LoVo (cell line): ENCODE data around the gene WWC2.

Experiments used
- DNase-seq: peaks from one replicate; pipeline ENCODE4 v3.0.0-alpha.2; 2016; ENCODE audit warnings: low spot score

WWC2 gene

DNA sequence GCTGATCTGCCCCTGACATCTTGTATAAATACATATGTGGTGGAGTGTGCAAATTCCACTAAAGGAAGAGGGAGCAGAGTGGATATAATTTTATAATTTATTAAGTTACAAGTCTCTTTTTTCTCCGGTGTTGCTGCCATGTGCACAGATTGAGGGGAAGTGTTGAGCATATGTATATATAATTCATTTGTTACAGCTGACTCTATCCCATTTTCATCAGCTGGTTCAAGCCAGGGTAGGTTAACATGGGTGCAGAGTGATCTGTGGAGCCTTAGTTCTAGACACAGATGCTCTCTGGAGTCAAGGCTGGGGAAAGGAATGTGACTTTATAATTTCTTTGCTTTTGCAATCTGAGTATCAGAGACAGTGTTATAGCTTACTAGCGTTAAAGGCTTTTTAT is 103.5 kb downstream of the WWC2 start:
- DNase-seq, result no peak

DNA sequence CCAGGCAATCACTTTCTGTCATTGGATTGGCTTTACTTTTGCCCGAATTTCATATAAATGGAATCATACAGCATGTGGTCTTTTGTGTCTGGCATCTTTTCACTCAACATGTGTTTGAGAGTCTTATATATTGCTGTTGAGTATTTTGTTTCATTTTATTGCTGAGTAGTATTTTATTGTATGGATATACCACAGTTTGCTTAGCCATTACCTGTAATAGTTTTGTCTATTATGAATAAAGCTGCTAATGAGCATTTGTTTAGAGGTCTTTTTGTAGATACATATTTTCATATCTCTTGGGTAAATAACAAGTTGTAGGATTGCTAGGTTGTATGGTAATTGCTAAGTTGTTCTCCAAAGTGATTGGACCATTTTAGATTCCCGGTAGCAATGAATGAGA is 105.7 kb downstream of the WWC2 start:
- DNase-seq, result no peak

DNA sequence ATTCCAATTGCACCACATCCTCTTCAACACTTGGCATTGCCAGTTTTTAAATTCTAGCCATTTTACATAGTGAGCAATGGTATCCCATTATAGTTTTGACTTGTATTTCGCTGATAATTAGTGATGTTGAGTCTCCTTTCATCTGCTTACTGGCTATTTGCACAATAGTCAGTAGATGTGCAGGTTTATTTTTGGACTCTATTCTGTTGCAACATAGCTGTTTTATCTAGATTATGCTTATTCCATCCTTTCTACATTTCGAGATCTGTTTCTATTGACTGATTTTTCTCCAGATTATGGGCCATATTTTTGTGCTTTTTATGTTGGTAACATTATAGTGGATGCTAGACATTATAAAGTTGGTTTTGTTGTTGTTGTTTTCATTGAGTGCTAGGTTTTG is 106.1 kb downstream of the WWC2 start:
- no peak for DNase-seq

DNA sequence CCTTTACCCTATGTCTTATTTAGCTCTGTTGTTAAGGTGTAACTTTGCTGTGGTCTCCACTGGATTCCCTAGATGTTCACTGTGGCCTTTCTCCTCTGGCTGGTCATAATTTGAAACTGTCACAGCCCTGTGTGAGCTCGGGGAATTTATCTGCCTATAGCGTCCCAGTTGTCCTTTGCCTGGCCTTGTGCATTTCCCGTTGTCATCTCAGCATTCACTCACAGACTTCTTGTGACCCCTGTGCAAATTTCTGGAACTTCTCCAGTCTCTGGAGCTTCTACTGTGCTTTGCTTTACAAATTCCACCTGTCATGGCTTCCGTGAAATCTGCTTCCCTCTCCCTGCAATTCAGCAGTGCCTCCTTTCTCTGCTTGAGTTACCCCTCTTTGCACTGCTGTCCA is 106.7 kb downstream of the WWC2 start:
- no peak for DNase-seq

DNA sequence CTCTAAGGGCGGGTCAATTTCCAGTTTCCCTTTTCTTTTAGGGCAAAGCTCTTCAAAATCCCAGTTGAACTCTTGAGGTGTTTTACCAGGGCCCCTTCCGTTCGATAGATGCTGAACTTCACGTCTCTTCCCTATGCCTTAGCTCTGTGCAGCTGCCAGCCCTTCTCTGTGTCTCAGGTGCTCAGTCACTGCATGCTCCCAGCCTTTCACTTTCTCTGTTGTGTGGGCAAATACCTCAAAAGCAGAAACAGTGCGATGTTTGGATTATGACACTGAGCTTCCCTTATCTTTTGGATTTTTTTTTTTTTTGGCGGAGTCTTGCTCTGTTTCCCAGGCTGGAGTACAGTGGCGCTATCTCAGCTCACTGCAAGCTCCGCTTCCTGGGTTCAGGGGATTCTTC is 112.5 kb downstream of the WWC2 start:
- no peak for DNase-seq

DNA sequence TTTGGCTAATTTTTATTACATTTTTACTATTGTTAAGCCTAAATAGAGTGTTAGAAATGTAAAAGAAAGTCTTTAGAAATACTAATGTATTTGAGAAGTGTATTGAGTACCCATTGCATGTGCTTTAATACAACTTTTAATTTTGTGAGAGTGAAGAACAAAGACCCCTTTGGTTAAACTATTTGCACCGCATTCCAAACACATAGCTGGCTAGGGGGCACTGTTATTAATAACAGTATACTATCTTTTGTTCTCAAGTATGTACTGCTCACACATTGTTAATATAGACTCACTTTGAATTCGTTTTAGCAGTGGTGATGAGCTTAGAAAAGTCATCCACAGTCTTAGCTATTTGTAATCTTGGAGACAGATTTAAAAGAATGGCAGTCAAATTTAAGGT is 114.9 kb downstream of the WWC2 start:
- DNase-seq, result no peak

DNA sequence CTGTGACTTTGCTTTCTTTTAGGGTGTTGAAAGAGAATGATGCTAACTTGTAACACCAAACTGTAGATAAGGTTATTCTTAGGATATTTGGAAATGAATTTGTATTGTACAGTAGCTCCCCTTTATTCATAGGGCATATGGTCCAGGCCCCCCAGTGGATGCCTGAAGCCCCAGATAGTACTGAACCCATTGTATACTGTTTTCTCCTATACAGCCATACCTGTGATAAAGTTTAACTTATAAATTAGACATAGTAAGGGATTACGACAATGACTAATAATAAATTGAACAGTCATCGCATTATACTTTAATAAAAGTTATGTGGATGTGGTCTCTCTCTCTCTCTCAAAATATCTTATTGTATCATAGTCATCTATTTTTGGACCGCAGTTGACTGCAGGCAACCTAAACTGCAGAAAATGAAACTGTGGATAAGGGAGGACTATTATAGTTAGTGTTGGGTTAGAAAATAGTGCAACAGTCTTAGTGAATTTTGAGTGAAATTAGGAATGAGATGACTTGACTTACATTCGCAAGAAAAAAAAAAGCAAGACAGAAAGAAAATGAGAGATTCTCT is 115.9 kb downstream of the WWC2 start:
- DNase-seq, result no peak

DNA sequence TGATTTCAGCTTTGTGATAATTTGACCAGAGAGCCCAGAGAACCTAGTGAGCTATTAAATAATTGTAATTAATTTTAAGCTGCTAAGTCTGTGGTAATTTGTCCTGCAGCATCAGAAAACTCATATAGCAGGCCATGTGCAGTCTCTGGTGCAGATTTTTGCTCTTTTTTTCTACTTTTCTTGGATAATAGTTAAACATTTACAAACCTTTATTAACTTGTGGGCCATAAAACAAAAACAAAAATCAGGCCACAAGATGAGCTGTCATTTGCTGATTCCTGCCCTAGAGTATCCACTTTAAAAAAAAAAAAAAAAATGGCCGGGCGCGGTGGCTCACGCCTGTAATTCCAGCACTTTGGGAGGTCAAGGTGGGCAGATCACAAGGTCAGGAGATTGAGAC is 121.2 kb downstream of the WWC2 start:
- no peak for DNase-seq

DNA sequence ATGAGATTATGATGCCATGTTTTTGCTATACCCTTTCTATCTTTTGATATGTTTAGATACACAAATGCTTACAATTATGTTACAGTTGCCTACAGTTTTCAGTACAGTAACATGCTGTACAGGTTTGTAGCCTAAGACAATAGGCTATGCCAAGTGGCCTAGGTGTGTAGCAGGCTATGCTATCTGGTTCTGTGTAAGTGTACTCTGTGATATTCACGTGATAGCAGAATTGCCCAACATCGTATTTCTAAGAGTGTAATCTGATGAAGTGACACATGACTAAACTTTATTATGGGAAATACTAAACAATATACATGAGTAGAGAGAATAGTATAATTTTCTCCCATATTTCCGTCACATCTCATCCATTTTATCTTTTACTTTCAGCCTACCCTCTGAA is 124.0 kb downstream of the WWC2 start:
- DNase-seq, result no peak

DNA sequence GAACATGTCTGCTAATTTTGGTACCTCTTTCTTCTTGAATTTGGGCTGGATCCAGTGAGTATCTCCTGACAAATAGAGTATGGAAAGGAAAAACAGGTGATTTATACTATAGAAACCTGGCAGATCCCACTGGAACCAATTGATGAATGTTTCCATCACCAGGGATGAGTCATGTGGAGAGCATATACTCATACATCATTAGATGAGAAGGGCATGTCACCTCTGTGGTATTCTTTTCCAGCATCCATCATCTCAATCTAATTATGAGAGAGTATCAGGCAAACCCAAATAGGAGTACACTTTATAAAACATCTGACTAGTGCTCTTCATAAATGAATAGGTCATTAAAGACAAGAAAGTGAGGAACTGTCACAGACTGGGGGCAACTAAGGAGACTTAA is 130.3 kb downstream of the WWC2 start:
- no peak for DNase-seq

DNA sequence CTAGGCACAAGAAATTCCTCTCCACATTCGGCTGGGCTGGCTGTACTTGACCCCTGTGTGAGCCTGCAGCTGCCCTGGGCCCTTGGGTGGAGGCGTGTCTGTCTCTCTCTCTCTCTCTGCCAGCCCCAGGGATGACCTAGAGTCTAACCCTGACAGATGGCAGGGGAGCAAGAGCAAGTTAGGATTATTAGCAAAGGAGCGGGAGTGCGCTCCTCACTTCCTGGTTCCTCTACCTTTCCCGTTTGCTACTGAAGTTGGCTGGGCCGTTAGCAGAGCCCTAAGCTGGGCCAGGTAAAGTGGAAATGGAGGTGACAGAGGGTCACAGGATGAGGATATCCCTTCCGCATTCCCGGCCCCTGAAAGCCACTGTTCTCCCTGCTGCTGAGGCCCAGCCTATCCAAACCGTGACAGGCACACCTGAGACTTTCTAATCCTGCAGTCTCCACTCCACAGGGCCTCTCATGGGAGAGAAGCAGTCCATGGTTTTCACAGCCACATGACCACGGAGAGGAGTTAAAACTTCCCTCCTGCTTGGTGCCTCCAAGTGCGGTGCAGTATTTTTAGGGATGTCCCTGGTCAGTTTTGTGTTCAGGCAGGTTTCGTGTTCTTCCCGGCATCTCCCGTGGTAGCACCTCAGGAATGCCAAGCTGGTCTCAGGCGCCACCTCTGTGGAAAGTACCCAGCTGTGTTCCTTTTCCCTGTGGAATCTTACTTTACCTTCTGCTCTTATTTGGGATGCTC is 141.7 kb downstream of the WWC2 start:
- DNase-seq, result no peak

DNA sequence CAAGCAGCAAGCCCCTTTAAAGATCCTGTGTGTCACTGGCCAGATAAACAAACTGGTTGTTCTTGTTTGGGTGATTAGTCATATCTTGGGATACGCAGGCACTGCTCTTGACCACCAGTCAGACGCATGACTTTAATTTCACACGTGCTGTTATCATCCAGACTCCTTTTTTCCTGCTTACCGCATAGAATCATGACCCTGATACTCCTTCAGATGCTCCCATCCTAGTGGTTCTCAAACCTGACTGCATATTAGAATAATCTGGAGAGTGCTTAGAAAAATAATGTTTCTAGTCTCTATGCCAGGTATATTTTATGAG is 142.2 kb downstream of the WWC2 start:
- no peak for DNase-seq

DNA sequence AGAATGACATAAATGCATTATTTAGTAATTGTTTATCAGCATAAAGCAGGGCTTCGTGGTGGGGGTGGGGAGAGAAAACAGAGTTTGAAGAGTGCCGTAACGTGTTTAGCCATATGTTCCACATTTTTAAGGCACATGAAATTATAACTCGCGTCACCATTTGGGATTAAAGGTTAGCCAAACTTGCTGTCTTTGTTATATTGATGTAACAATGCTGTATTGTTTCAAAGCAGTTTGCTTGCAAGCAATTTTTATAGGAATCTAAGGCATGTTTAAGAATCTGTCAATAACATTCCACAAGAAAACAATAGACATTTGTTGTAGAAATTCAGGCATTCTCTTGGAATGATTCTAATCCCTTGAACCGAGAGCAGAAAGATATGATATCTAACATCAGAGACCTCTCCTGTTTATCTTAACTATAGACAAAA is 142.7 kb downstream of the WWC2 start:
- no peak for DNase-seq

DNA sequence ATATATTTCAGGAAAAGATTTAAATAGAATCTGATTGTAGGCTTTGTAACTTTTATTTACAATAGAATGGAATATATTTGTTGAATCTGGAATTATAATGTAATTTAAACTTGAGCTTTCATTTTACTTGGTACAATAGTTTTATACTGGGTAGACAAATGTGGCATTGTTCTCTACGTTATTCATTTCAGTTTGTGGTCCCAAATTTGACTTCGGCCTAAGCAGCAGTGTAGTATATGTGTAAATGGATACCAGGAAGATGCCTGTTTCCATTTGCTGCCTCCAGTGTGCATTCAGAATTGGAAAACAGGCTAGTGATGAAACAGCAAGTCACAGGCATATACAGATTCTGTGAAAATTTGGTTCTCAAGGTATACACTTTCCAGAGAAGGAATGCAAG is 143.2 kb downstream of the WWC2 start:
- no peak for DNase-seq

DNA sequence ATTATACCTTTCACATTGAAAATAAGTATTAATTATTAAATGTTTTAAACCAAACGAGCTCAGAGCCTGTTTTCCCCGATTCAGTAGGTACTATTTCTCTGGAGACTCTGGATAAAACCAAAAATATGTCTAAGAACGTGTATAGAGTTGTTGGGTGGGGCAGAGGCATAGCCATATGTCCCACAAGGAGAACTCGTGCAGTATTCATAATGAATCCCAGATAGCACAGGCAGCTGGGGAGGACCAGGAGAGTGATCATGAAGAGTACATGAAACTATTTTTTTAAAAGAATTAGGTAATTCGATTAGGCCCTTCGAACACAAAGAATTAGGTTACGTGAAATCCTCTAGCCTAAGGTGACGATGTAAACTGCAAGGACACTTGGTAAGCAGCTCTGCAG is 145.0 kb downstream of the WWC2 start:
- no peak for DNase-seq

DNA sequence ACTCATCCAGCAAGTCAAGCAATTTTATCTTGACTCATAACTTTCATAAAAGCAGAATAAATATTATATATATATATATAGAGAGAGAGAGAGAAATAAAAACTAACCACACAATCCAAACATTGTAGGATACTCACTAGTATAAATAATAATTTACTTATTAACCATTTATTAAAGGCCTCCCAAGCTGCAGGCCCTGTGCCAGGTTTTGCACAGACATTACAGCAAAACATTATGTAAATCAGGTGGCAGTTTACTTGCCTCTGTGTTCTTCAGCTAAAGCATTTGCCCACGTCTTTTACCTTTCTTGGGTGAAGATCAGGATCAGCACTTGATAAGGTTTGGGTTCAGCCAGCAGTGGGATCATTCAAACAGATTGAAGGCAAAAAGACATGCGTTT is 145.4 kb downstream of the WWC2 start:
- no peak for DNase-seq

DNA sequence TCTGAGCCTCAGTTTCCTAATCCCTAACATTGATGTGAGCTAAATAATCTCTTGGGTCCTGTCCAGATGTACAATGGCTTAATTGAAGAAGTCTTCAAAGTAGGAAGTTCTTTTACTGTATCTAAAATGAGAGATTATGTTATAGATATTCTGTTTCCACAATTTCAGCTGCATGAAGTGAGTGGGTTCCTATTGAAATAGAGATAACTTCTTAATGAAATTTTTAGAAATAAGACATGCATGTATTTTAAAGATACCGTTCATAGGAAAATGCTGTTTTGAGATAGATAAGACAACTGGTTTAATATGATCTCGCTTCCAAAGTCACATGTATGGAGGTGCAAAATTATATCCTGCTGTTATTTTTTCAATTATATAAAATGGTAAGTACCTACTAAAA is 149.1 kb downstream of the WWC2 start:
- no peak for DNase-seq

DNA sequence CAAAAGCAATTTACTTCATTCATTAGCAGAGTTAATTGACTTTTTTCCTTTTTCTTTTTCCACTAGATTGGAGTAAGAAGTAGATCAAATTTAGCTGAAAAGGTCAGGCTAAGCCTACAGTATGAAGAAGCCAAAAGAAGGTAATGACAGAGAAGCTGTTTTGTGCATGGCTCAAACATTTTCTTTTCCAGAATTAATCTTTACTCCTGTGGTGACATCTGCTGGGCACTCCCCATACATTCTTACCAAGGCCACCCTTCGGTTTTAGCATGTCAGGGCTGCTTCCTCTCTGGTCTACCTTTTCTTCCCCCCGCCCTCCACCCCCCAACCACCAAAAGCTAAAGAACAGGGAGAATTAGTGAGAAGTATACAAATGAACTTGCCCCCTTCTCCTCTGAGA is 150.8 kb downstream of the WWC2 start:
- DNase-seq, result peak; percentile 18

DNA sequence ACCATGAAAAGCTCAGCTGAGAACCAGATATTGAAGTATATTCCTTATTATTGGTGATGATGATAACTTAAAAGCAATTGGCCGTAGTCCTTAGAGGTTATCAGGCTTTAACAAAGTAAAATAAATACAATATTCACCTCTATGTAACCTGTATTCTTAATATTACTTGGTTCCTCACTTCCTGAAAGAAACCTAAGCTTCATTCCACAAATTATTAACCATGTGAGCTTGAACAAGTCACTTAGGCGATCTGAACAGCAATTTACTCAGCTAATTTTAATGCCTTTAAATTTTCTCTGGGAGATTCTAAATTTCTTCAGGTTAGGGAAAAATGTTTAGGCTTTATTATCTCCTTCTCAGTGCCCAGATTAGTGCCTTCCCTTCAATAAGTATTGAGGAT is 151.8 kb downstream of the WWC2 start:
- no peak for DNase-seq

DNA sequence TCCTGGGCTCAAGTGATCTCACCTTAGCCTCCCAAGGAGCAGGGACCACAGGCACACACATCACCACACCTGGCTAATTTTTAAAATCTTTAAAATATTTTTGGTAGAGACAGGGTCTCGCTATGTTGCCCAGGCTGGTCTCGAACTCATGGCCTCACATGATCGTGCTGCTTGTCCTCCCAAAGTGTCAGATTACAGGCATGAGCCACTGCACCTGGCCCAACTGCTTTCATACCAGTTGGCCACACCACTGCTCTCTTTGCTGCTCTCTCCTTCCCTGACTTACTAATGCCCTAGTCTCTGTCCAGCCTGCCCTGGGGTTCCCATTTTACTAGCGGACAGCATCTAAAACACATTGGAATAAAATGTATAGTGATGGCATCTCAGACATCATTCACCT is 153.9 kb downstream of the WWC2 start:
- DNase-seq, result no peak

DNA sequence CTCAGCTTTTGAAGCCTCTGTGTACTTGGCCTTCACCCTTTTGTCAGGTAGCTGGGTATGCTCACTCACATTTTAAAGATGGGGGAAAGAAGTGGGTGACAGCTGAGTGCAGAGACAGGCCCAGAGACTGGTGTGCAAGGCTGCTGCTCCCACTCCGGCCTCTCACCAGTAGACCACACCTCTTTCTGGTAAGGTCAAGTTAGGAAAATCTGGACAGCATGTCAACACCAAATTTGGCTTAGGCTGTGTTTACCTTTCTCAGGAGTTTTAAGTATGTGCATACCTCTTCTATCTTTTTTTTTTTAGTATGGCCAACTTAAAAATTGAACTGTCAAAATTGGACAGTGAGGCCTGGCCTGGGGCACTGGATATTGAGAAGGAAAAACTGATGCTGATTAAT is 154.4 kb downstream of the WWC2 start:
- no peak for DNase-seq

DNA sequence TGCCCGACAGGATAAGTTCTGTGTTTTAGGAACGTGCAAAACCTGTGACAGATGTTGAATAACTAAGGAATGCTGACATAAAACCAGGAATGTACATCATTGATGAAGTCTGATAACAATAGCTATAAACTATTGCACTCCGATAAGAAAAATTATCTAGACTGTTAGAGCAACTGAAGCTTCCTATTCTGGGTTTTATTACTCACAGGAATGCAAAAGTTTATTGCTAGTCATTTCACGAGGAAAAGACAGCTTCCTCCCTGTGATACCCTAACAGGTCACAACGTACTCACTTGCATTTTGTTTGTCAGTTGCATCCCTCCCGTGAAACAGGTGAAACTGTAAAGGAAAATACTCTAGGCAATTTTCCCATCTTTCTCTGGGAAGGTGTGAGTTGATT is 155.1 kb downstream of the WWC2 start:
- peak; percentile 20 for DNase-seq

DNA sequence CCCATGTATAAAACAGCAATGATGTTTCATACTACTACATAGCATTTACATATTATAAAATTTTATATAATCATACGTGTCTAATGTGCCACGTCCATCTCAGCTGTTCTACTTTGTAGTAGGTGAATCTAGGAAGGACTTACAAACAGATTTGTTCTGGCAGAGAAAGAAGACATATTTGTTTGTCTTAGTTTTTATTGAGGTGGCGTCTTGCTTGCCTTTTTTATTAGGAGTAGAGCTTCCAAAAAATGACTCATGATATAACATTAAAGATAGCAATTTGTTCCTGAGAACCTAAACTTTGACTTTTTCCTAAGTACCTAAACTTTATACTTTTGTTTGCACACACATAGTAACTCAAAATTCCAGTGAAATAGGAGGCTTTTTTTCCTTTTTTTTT is 156.4 kb downstream of the WWC2 start:
- DNase-seq, result peak; percentile 10

DNA sequence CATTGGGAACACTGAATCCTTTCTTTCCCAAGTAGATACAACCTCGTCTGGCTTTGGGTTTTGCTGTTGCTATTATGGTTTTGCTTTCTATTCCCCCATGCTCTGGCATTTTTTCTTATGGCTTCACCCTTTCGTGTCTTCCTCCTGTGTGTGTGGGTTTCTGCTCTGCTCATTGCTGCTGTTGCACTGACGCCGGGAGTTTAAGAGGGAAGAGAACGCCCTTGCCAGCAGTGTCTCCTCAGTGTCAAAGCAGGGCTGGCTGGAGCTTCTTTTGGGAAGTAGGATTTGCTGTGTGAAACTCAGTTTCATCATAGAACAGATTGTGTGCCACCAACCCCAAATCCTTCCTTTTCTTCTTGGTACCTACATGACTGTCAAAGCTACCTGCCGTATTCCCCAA is 157.3 kb downstream of the WWC2 start:
- no peak for DNase-seq
